Stomach smooth muscle (tissue), 2 donors: Measurements from ENCODE around the gene DKK3.
A peak's percentile ranks its signal among the peaks of the same experiment; 100 is the strongest.
"Not testable (repeated sequence)": the region's sequence is repeated elsewhere in the genome, so short reads cannot be mapped to it uniquely, and the experiment has no call there.

Experiments used
- H3K27ac ChIP-seq: one replicate; pipeline ENCODE4 v1.7.0; 2013; ENCODE audit warnings: mild to moderate bottlenecking, low read length, inconsistent platforms
- H3K27me3 ChIP-seq, 2 donors: one replicate each; pipeline ENCODE4 v1.7.0; 2013; ENCODE audit warnings: low read length in 2 of 2; ENCODE audit not compliant: insufficient read depth in 2 of 2, control insufficient read depth in 1 of 2
- H3K36me3 ChIP-seq, 2 donors: one replicate each; pipeline ENCODE4 v1.7.0; 2013; ENCODE audit warnings: low read length in 2 of 2; ENCODE audit not compliant: control insufficient read depth in 2 of 2, insufficient read depth in 2 of 2
- H3K4me1 ChIP-seq: one replicate; pipeline ENCODE4 v1.7.0; 2013; ENCODE audit warnings: low read length; ENCODE audit not compliant: control insufficient read depth, insufficient read depth
- H3K4me3 ChIP-seq, 2 donors: one replicate each; pipeline ENCODE4 v1.7.0; 2013; ENCODE audit warnings: low read length in 2 of 2
- H3K9ac ChIP-seq, 2 donors: one replicate each; pipeline ENCODE4 v1.7.0; 2013; ENCODE audit warnings: low read length in 2 of 2, mild to moderate bottlenecking in 1 of 2
- H3K9me3 ChIP-seq, 2 donors: one replicate each; pipeline ENCODE4 v1.7.0; 2013; ENCODE audit warnings: low read length in 2 of 2; ENCODE audit not compliant: control insufficient read depth in 2 of 2
- donor health status: healthy.
- donor health status: Pancreatic carcinoma.

The DKK3 gene

GRCh38 chr11:12046636-12047236, 38.3 kb upstream of the DKK3 start:
- no peak overlapping the region for H3K9ac ChIP-seq
- no peak overlapping the region for H3K4me3 ChIP-seq
- H3K9me3 ChIP-seq = no peaks in the 10 kb centered on the region
- H3K27me3 ChIP-seq = no peaks in the 10 kb centered on the region
- peaks cover 36% of the 10 kb centered on the region for H3K4me1 ChIP-seq
- H3K36me3 ChIP-seq = no peaks in the 10 kb centered on the region
- peak overlapping the region; percentile 55 for H3K27ac ChIP-seq

GRCh38 chr11:12045914-12046635, 37.6 kb upstream of the DKK3 start:
- no peaks in the 10 kb centered on the region for H3K9me3 ChIP-seq
- no peak overlapping the region for H3K4me3 ChIP-seq
- H3K27me3 ChIP-seq = no peaks in the 10 kb centered on the region
- H3K9ac ChIP-seq = no peak overlapping the region
- H3K36me3 ChIP-seq = no peaks in the 10 kb centered on the region
- peaks cover 34% of the 10 kb centered on the region for H3K4me1 ChIP-seq
- no peak overlapping the region for H3K27ac ChIP-seq

GRCh38 chr11:12044799-12045198, 36.4 kb upstream of the DKK3 start:
- Histone ChIP-seq H3K36me3 (no peaks in the 10 kb centered on the region), H3K27ac (peak overlapping the region; percentile 41)

GRCh38 chr11:12043959-12044791, 35.7 kb upstream of the DKK3 start:
- peak overlapping the region; percentile 41 for H3K27ac ChIP-seq

More at GRCh38 chr11:12044799-12045198, 36.4 kb upstream of the DKK3 start:
- no peaks in the 10 kb centered on the region for H3K9me3 ChIP-seq
- H3K9ac ChIP-seq = peak overlapping the region; percentile 31 to 42
- no peaks in the 10 kb centered on the region for H3K27me3 ChIP-seq
- no peak overlapping the region for H3K4me3 ChIP-seq
- peaks cover 25% of the 10 kb centered on the region for H3K4me1 ChIP-seq

GRCh38 chr11:12043221-12043620, 34.8 kb upstream of the DKK3 start:
- Histone ChIP-seq H3K4me1 (peaks cover 25% of the 10 kb centered on the region), H3K4me3 (no peak overlapping the region), H3K9me3 (no peaks in the 10 kb centered on the region), H3K27me3 (no peaks in the 10 kb centered on the region), H3K36me3 (no peaks in the 10 kb centered on the region), H3K9ac (no peak overlapping the region), H3K27ac (no peak overlapping the region)

More at GRCh38 chr11:12043959-12044791, 35.7 kb upstream of the DKK3 start:
- Histone ChIP-seq H3K36me3 (no peaks in the 10 kb centered on the region), H3K4me3 (peak overlapping the region in 1 of 2 donors; percentile 44), H3K4me1 (peaks cover 25% of the 10 kb centered on the region), H3K27me3 (no peaks in the 10 kb centered on the region), H3K9me3 (no peaks in the 10 kb centered on the region), H3K9ac (peak overlapping the region; percentile 6 to 31)

GRCh38 chr11:12042215-12042676, 33.8 kb upstream of the DKK3 start:
- Histone ChIP-seq H3K27ac (no peak overlapping the region), H3K4me3 (no peak overlapping the region), H3K36me3 (no peaks in the 10 kb centered on the region), H3K4me1 (peaks cover 19% of the 10 kb centered on the region), H3K9me3 (no peaks in the 10 kb centered on the region), H3K27me3 (no peaks in the 10 kb centered on the region), H3K9ac (no peak overlapping the region)

- not testable (repeated sequence) for H3K9me3 ChIP-seq, H3K27me3 ChIP-seq, H3K4me3 ChIP-seq, H3K9ac ChIP-seq, H3K36me3 ChIP-seq, H3K27ac ChIP-seq
- peaks cover 17% of the 10 kb centered on the region for H3K4me1 ChIP-seq
Observed at GRCh38 chr11:12040719-12041118, 32.3 kb upstream of the DKK3 start.

- no peak overlapping the region for H3K9ac ChIP-seq
- no peak overlapping the region for H3K27ac ChIP-seq
- H3K9me3 ChIP-seq = no peaks in the 10 kb centered on the region
- H3K27me3 ChIP-seq = no peaks in the 10 kb centered on the region
- H3K36me3 ChIP-seq = no peaks in the 10 kb centered on the region
- no peak overlapping the region for H3K4me3 ChIP-seq
- H3K4me1 ChIP-seq = peaks cover 9% of the 10 kb centered on the region
Observed at GRCh38 chr11:12032968-12033367, 24.5 kb upstream of the DKK3 start.

- no peaks in the 10 kb centered on the region for H3K27me3 ChIP-seq
- H3K36me3 ChIP-seq = no peaks in the 10 kb centered on the region
- no peak overlapping the region for H3K9ac ChIP-seq
- H3K9me3 ChIP-seq = no peaks in the 10 kb centered on the region
- H3K27ac ChIP-seq = no peak overlapping the region
- H3K4me1 ChIP-seq = peaks cover 9% of the 10 kb centered on the region
- H3K4me3 ChIP-seq = no peak overlapping the region
Observed at GRCh38 chr11:12031856-12032544, 23.6 kb upstream of the DKK3 start.

- no peak overlapping the region for H3K9ac ChIP-seq
- H3K4me3 ChIP-seq = no peak overlapping the region
- H3K27ac ChIP-seq = no peak overlapping the region
- peaks cover 9% of the 10 kb centered on the region for H3K4me1 ChIP-seq
- H3K27me3 ChIP-seq = no peaks in the 10 kb centered on the region
- H3K36me3 ChIP-seq = no peaks in the 10 kb centered on the region
- H3K9me3 ChIP-seq = no peaks in the 10 kb centered on the region
Observed at GRCh38 chr11:12029738-12030363, 21.4 kb upstream of the DKK3 start.
